GM18520 (cell line): Measurements from ENCODE around the gene SETD5.
A peak's percentile ranks its signal among the peaks of the same experiment; 100 is the strongest.

ENCODE experiments used
- ATAC-seq: cut with Tn5 transposase; IDR thresholded peaks from one replicate; pipeline ENCODE4 v1.9.1; 2021; ENCODE audit not compliant: unreplicated experiment

The SETD5 gene

DNA sequence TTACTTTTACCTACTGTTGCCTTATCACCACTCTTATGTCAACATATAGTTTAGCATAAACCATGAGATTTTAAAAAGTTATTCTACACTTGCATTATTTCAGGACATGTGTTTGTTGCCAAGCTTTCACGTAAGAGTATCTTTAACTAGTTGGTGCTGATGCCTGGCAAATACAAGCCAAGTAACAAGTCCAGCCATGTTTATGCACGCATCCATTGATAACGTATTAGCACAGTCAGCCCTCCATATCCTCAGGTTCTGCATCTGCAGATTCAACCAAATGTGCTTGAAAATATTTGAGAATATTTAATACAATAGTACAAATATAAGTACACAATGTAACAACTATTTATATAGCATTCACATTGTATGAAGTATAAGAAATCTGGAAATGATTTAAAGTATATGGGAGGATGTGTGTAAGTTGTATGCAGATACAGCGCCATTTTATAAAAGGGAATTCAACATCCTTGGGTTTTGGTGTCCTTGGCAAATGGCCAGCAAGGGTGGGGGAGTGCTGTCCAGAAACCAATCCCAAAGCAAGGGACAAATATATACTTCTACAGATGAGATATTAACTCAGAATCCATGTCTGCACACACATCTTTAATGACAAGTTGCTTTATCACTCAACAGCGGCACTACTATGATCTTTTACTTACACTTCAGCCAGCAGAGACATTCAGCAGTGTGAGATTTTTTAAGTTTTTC is 8.7 kb upstream of the SETD5 start:
- ATAC-seq: no peak

DNA sequence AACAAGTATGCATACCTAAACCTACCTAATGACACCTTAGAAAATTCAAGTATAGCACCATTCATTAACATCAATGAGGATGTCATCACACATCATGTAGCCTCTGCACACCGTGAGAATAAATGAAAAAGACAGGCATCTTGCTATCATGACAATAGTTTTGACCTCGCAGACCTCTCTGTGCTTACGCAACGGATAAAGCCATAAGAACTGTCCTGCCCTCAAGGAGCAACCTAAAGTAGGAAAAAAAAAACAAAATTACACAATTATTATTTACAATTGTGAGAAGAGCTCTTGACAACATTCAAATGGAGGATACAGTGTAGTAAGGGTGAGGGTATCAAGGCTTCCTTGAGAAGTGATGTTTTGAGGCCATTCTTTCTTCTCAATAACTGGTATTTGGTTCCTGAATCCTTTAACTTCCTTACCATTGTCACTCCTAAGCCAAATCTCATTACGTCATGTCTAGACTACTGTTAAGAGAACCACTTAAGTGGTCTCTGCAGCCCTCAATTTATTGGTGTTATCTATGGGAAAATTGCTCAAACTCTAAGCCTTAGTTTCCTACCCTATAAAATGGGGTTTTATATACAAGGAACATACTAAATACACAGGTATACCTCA is 7.0 kb upstream of the SETD5 start:
- no peak for ATAC-seq

DNA sequence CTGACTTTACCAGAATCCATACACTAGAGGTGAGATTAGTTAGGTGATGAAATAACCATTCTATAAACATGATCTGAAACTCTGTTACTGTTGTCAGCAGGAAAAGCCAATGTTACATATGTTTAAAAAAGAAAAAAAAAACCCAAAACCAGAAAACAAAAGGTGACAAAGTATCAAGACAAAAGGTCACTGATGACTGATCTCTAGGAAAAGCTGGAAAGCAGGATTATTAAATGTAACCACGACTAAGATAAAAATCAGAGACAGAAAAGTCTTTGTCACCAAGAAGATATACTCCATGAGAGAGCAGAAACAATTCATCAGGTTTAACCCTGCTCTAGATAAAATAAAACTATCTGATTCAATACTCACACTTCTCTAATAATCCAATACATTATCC is 5.4 kb upstream of the SETD5 start:
- ATAC-seq: no peak

DNA sequence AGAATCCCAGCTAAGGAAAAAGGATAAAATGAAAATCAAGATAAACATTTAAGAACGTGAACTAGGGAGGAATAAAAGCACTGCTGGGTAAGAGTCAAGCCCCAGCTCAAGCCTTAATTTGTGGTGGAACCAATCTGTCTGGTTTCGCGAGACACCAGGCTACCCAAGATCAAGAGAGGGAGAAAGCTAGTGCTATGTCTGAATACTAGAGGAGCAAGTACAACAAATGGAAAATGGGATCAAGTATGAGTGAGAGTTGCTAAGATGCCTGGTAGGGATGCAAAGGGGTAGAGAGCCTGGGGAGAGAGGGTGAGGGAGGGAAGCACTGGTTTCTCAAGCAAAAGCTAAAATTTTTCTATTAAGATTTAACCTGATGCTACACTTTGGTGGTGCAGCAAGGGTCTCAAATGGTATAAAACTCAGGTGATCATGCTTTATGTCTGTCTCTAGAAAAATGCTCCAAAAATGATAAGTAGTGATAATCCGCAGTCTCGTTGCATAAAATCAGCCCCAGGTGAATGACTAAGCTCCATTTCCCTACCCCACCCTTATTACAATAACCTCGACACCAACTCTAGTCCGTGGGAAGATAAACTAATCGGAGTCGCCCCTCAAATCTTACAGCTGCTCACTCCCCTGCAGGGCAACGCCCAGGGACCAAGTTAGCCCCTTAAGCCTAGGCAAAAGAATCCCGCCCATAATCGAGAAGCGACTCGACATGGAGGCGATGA is 1.7 kb upstream of the SETD5 start:
- no peak for ATAC-seq

DNA sequence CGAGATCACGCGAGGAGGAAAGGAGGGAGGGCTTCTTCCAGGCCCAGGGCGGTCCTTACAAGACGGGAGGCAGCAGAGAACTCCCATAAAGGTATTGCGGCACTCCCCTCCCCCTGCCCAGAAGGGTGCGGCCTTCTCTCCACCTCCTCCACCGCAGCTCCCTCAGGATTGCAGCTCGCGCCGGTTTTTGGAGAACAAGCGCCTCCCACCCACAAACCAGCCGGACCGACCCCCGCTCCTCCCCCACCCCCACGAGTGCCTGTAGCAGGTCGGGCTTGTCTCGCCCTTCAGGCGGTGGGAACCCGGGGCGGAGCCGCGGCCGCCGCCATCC is 1.1 kb upstream of the SETD5 start:
- ATAC-seq: peak; percentile 7

DNA sequence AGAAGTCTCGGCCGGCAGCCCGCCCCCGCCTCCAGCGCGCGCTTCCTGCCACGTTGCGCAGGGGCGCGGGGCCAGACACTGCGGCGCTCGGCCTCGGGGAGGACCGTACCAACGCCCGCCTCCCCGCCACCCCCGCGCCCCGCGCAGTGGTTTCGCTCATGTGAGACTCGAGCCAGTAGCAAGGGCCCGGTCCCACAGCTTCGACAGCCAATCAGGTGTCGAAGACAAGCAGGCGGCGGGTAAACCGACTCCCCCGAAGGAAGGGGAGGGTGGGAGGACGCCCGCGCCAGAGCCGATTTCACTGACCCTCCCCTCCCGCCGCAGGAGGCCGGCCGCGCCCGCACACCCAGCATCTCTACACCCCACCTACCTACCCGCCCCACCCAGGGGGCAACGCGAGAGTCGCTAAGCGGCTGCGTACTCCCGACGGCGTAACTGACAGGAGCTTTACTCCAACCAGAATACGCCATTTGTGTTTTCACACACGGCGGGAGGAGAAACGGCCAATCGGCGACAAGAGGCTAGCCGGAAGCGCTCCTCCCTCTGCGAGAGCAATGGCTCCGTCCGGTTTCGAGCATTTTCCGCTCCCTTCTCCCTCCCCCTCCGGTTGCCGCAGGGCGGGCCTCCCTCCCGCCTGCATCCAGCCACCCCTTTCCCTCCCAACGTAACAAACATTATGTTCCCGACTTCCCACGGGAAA is 633 bp upstream of the SETD5 start:
- peak; percentile 70 for ATAC-seq

DNA sequence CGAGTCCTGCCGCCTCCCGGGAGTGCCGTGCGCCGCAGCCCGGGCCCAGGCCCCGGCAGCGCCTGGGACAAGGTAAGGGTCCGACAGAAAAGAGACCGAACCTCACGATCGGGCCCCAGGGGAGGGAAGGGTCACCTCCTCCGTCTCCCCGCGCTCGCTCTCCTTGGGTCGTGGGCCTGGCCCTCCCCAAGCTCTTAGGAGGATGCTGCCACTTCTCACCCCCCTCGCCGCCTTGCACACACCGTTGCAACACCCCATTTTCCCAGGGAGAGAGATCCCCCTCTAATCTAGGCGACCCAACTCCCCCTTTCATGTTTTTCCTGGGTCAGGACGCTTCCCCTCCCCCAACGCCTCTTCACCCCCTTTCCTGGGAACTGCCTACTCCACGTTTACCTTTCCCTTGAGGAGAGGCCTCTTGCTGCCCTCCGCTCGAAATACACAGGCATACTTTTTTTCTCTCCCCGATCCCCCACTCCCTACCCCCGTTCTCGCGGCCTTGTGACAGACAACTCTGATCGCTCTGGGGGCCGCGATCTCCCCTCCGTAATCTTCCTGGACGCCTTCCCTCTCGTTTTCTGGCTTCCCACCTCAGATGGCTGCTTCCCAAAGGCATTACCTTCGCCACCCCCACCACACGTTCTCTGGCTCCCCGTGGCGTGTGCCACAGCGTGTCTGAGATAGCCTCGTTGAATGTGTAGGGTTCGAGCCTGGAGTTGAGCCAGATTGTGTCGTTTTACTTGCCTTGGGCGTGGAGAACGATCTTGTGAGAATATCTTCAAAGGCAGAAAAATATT is 688 bp downstream of the SETD5 start:
- no peak for ATAC-seq

DNA sequence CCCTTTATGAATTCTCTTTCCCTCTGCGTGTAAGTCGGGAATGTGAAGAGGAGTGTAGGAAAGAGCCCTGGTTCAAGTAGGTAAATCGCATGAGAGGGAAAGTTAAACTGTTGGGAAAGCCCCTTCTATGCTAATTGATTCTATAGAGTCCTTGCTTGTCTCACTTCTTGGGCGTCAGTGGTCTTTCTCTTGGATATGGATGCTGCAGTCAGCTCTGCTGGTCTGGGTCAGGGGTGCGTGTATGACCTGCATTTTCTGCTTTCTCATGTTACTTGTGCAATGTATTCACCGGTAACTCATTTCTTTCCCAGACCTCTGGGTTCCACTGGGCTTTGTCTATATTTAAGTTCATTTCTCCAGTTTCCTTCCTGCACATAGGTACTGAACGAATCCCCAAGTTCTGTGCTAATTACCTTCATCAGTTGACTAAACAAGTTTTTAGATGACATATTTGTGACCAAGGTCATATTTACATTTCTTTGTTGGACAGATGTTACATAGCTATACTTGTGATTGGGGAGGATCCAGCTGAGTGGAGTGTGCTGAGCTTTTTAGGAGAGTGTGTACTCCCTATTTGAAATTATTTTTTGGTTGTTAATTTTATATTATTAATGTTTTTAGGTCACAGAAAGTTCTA is 1.4 kb downstream of the SETD5 start:
- ATAC-seq: no peak

DNA sequence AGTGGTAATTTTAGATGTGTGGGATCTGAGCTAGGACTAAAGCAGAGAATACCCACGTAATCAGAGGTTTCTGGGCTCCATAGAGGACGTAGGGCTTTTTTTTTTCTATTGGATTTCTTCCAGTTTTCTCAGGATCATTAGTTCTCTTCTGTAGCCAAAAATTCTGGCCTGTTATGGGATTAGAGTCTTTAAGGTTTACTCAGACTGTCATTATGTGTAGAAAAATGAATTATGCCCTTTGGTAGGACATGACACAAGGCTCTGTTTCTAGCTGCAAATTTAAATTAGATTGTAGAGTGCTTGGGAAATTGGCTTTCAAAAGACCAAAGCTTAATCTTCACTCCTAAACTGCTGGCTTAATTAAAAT is 1.9 kb downstream of the SETD5 start:
- ATAC-seq: no peak

DNA sequence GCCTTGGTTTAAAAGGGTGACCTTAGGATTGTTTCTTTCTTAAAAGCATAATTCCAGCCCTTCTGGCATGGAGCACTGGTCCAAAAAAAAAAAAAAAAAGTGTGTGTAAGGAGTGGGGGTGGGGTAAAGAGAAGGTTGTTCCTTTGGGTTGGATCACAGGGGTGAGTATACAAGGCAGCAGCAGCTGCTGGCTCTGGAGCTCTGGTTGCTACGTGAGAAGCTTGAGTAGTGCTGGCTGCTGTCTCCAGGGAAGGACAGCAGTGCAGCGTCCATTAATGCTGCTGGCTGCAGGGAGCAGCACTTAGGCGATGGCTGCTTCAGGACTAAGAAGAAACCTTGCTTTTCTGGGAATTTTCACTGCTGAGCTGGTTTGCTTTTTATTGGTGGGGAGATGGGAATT is 2.3 kb downstream of the SETD5 start:
- ATAC-seq: no peak

DNA sequence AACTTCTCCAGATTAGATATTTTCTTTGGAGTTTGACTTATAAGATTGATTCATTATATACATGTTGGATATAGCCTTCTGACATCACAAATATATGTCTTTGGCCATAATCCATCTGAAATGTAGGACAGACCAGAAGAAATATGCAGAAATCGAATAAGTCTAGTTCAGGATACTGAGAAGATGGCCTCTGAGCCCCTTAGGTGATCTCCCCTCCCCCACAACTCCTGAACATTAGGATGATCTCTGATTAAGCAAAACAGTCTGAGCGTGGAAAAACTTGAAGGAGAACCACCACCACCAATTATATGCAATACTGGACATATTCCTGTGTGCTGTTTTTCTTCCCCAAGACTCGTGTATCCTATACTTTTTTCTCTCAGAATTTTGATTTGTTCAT is 3.2 kb downstream of the SETD5 start:
- no peak for ATAC-seq

DNA sequence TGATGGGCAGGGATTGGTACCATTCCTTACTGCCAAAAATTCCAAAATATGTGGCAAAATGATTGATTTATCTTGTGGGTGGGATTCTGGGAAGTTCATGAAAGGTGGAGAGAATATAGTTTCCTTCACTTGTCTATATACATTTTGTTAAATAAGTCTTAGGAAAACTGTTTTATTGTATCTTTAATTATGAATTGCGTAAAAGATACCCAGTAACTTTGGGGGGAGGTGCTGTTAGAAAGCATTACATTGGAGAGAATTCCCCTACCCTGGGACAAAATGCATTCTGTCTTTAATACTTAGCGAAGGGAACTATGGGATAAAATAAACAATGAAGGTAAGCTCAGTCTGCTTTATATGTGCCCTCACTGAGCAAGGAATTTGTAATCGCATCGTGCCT is 4.6 kb downstream of the SETD5 start:
- no peak for ATAC-seq

DNA sequence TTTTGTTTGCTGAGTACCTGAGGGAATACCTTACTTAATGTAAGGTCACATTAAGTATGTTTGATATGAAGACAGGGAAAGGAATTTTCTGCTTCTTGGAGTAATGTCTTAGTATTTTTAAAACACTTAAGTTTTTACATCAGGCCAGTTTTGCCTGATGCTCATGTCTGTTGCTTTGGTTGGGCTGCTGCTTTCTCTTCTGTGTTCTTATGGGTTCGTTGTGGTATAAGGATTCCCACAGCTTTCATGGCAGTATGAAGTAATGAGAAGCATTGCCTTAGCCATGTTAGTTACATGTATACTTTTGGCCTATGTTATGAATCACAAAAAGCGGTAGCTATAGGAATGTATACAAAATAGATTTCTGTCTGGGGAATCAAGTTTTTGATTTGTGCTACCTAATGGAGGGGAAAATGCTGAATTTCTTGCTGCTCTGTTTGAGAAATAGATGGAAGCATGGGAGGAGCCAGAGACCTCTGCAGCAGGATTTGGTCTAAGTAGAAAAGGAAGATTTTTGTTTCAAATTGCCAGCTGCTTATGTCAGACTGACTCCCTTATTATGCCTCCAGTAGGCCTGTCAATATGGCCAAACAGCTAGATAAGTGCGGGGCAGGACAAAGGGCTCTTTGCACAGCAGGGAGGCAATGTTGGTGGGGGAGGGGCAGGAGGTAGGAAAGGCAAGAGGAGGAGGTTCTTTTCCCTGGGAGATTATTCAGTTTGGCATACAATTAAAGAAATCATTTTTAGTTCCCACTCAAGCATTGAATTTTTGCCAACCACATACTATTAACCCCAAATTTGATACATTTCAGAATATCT is 5.2 kb downstream of the SETD5 start:
- ATAC-seq: no peak

DNA sequence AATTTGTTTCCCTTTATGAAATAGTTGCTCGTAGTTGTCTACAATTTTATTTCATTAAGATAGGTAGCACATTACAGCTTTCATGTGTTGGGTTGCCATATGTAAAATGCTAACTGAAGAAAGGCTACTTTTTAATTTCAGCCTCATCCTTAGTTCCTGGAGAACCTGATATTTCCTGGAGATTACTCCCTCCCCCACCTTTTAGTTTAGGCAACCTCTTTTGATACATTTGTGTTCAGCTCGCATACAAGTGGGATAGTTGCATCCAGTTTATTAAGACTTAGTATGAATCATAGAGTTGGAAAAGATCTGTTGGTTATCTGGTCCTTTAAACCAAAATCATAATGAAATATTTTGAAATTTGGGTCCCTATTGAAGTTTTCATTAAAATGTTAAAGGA is 6.0 kb downstream of the SETD5 start:
- no peak for ATAC-seq

DNA sequence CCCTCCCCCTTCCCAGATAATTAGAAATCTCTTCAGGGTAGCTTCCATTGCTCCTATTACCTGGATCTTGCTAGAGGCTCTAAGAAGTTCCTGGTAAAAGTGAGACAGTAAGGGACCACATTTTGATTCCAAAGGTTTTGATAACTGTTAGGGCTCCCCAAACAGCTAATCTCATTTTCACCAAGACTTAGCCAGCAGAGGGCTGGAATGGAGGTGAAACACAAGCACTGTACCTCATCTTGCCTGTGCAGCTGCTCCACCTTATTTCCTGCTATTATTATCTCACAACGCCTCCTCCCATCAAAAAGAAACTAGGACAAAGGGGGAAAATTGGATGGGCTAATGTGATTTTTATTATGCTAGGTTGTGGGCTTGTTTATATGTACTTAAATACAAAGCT is 7.3 kb downstream of the SETD5 start:
- ATAC-seq: no peak

DNA sequence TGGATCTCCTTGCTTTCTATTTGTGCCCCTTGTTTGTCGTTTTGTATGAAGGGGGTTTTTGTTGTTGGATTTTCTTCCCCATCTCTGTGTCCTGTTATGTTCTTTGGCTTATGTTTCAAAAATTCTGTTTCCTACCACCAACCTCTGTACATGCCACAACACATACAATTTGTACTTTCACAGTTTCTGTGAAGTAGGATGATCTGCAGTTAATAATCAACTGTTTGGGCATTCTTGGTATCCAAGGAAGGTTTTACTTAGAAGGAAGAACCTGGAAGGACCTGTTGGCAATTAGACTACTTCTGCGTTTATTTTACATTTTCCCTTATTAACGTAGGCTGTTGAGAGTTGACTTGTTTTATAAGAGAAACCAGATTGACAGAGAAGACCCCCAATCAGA is 8.3 kb downstream of the SETD5 start:
- ATAC-seq: no peak

DNA sequence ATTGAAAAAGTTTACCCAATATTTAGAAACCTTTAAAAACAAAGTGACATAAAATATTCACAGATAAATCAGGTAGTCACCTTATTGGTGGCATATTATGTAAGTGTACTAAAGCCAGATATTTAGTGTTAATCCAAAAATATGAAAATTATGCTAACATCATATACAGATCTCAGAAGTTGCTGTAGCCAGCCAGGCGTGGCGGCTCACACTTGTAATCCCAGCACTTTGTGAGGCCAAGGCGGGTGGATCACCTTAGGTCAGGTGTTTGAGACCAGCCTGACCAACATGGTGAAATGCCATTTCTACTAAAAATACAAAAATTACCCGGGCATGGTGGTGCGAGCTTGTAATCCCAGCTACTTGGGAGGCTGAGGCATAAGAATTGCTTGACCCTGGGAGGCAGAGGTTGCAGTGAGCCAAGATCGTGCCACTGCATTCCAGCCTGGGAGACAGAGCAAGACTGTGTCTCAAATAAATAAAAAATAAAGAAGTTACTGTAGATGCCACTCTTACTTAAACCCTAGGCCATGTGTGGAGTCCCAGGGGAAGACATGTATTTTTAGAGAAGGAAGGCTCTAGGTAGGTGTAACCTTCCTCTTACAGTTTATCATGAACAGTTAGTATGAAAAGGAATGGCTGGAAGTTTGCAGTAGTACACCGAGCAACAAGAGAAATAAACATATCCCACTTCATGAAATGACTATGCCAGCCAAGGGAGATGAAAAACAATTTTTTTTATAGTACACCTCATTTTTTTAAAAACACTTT is 9.6 kb downstream of the SETD5 start:
- ATAC-seq: no peak

DNA sequence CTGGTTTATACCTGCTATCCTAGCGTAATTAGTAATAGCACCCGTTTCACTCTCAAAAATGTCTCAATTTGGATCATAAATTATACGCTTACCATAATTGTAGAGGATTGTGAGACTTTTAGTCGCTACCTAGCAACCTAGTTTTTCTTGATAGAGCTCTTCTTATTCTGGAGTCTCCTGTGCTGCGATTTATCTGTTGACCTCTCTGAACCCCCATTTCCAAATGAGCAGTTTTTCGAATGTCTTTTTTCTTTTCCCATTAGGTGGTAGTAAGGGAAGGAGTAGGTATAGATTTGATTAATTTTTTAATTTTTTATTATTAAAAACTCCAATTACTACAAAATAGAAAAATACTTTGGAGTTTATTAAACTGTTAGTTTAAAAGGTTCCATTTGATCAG is 10.6 kb downstream of the SETD5 start:
- no peak for ATAC-seq

DNA sequence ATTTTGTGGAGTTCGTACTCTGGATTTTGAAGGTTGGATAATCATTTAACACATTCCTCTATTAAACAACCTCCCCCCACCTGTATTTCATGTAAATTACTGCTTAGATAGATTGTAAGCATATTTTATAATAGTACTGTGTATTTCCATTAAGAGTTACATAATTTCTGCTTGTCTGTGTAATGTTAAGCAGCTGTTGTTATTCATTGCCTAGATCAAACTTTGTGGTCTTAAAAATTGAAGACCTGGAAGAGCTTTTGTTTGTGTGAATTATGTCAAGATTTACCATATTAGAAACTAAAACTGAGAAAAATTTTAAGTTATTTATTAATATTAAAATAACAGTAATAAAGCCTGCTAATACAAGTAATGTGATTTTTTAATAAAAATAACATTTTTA is 11.1 kb downstream of the SETD5 start:
- no peak for ATAC-seq
